ENCODE measurements around the gene CDKAL1. TPM values are rescaled to one million over a fixed set of nuclear protein-coding genes. Genes with fewer than 3 reads are reported as not detected.
A peak's percentile ranks its signal among the peaks of the same experiment; 100 is the strongest.

Gene CDKAL1
- total RNA-seq, 1 donor = 26.8 TPM

DNA sequence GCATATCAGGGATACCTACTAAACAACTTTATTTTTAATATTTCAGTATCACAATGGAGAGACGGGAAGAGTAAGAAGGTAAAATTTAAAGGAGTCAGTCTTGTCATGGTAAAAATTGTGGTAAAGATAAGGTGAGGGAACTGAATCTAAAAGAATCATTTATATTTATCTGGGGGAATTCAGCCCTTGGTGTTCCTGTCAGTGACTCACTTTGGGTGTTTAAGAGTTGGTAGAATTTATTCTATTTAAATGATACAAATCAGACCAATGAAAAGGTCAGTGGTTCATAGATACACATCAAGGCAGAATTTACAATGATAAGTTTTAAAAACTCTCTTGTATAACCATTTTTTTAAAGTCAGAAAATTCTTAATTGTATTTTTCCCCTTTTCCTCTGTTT, 164.4 kb downstream of the CDKAL1 start:
- no peak overlapping the region for H3K4me3 ChIP-seq (ENCODE audit: low read depth, low read length)
- DNase-seq (ENCODE audit: low read depth) = no peak

DNA sequence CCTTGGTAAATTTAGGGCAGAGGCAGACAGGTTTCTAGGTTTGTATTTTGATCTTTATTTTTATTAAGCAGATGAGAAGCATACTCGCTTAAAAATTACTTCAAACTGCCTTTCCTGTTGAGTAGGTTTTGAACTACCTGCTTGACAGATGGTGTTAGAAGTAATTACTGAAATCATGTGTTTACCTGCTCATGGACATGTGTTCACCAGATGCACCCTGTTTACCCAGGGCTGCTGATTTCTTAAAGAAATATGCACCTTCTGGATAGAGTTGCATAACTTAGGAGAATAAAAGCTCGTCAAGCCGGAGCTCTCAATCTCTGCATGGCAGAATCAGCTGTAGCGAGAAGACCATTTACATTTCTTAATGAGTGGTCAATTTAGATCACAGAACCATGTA, 165.1 kb downstream of the CDKAL1 start:
- DNase-seq (ENCODE audit: low read depth) = peak; percentile 33
- TF ChIP-seq, protein P1, sequence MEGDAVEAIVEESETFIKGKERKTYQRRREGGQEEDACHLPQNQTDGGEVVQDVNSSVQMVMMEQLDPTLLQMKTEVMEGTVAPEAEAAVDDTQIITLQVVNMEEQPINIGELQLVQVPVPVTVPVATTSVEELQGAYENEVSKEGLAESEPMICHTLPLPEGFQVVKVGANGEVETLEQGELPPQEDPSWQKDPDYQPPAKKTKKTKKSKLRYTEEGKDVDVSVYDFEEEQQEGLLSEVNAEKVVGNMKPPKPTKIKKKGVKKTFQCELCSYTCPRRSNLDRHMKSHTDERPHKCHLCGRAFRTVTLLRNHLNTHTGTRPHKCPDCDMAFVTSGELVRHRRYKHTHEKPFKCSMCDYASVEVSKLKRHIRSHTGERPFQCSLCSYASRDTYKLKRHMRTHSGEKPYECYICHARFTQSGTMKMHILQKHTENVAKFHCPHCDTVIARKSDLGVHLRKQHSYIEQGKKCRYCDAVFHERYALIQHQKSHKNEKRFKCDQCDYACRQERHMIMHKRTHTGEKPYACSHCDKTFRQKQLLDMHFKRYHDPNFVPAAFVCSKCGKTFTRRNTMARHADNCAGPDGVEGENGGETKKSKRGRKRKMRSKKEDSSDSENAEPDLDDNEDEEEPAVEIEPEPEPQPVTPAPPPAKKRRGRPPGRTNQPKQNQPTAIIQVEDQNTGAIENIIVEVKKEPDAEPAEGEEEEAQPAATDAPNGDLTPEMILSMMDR (IDR thresholded peaks at IDR 0.05; ENCODE audit: insufficient read depth, low read depth, low read length) = no peak
- H3K4me3 ChIP-seq (ENCODE audit: low read depth, low read length) = no peak overlapping the region

More for the DNA sequence above, 164.4 kb downstream of the CDKAL1 start:
- TF ChIP-seq, protein P1 (IDR thresholded peaks at IDR 0.05; ENCODE audit: insufficient read depth, low read depth, low read length) = no peak

DNA sequence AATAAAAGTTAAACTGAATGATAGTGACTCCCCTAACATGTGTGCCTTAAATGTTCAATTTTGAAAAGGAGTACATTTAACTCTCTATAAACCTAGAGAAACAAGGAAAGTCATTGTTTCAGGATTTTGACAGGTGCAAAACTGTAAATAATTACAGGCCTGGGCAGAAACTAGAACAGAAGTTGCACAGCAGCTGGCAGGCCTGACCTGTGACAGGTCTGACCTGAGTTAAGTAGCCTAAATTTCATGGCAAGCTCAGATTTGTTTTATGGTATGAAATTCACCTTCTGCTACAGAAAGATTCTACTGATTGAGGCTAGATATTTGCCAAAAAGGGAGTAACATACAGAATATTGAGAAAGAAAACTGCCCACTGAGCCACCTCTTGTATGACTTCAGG, 166.1 kb downstream of the CDKAL1 start:
- TF ChIP-seq, protein P1 (IDR thresholded peaks at IDR 0.05; ENCODE audit: insufficient read depth, low read depth, low read length) = no peak
- no peak overlapping the region for H3K4me3 ChIP-seq (ENCODE audit: low read depth, low read length)
- DNase-seq (ENCODE audit: low read depth) = no peak

DNA sequence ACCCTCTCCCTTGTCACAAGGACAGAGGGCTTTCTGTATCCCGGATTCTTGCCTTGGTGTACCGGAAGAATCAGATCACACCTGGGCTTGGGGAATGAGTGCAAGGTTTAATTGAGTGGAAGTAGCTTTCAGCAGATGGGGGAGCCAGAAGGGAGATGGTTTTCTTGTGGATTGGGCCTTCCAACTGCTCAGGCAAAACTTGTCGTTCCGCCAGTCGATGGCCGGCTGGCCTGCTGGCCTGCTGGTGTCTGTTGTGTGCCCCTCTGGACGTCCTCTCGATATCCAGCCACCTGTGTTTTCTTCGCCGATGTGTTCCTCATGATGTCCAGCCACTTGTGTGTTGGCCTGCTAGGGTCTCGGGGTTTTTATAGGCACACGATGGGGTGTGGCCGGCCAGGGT, 168.1 kb downstream of the CDKAL1 start:
- H3K4me3 ChIP-seq (ENCODE audit: low read depth, low read length) = no peak overlapping the region
- TF ChIP-seq, protein P1 (IDR thresholded peaks at IDR 0.05; ENCODE audit: insufficient read depth, low read depth, low read length) = no peak

DNA sequence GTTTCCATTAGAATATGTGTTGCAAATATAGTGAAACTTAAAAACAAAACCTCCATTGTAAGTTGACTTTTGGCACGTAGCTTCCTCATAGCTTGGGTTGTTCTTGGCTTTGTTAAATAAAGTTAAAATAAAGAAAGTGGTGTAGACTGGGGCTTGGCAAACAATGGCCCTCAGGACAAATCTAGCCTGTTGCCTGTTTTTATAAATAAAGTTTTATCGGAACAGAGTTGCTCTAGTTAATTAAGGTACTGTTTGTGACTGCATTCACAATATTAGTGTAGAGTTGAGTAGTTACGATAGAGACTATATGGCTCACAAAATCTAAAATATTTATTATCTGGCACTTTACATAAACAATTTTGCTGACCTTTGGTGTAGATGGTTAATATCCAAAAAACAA, 168.8 kb downstream of the CDKAL1 start:
- TF ChIP-seq, protein P1 (IDR thresholded peaks at IDR 0.05; ENCODE audit: insufficient read depth, low read depth, low read length) = no peak
- H3K4me3 ChIP-seq (ENCODE audit: low read depth, low read length) = no peak overlapping the region
- DNase-seq (ENCODE audit: low read depth) = no peak

More for the DNA sequence above, 168.1 kb downstream of the CDKAL1 start:
- DNase-seq (ENCODE audit: low read depth) = no peak

DNA sequence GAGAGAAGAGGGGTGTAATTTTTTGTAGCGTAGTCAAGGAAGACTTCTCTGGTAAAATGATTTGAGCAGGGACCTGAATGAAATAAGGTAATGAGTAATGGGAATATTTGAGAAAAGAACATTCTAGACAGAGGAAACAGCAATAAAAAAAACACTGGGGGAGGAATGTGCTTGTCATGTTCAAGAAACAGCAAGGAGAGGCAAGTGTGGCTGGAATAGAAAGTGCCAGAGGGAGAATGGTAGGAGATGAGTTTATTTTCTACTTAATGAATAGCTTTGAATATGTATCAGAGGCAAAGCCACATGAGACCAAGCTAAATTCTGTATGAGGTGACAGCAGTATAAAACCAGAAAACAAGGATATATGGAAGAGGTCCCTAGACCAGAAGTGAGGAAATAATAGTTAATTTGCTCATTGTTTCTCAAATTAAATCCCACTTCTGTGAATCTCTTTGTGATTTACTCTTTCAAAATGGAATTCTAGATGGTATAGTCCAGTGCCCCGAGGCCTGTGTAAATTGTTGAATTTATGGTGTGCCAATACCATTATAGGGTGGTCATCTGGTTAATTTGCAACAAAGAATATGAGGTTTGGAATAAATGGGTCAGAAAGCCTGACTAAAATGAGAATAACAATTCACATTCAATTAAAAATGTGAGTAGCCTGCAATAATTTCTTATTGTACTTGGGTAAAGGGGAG, 170.2 kb downstream of the CDKAL1 start:
- no peak for DNase-seq (ENCODE audit: low read depth)
- H3K4me3 ChIP-seq (ENCODE audit: low read depth, low read length) = no peak overlapping the region
- TF ChIP-seq, protein P1 (IDR thresholded peaks at IDR 0.05; ENCODE audit: insufficient read depth, low read depth, low read length) = no peak

DNA sequence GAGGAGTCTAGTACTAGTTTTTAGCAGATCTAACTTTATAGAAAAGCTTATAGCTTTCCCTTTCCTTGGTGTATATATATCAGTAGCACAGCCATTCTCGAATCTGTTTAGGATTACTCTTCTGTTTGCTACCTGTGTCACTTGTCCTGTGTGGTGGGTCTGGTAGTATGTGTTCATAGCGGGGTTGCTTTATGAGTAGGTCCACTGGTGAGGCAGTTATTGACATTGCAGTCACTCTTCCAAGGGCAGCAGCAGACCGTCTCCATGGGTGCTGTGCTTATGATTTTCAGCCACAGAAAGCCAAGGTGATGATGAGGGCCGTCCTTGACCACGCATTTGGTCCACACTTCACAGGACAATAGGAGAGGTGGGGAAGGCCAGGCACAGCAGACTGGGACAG, 171.5 kb downstream of the CDKAL1 start:
- TF ChIP-seq, protein P1 (IDR thresholded peaks at IDR 0.05; ENCODE audit: insufficient read depth, low read depth, low read length) = no peak
- no peak for DNase-seq (ENCODE audit: low read depth)
- H3K4me3 ChIP-seq (ENCODE audit: low read depth, low read length) = no peak overlapping the region

Data from fibroblast of villous mesenchyme (primary cell).